Thyroid gland (tissue), 4 donors: ENCODE results near the gene CLTC. TPM values are rescaled to one million over a fixed set of nuclear protein-coding genes. Genes with fewer than 3 reads are reported as not detected.

Source experiments
- DNase-seq, 2 donors: peaks; one replicate each; pipeline ENCODE4 v3.0.0-alpha.2; 2019
- H3K27ac ChIP-seq, 3 donors: fragments of 200-600 bp; sonication (generic); 1 replicate in 2 of 3; 2 replicates in 1 of 3; pipeline ENCODE4 v1.5.1; 2016 to 2019; ENCODE audit warnings: mild to moderate bottlenecking in 1 of 3, moderate library complexity in 1 of 3
- H3K27me3 ChIP-seq: fragments of 200-600 bp; sonication (generic); one replicate; pipeline ENCODE4 v1.5.1; 2019
- H3K36me3 ChIP-seq, 2 donors: fragments of 200-600 bp; sonication (generic); one replicate each; pipeline ENCODE4 v1.5.1; 2016 to 2019
- H3K4me1 ChIP-seq, 2 donors: fragments of 200-600 bp; sonication (generic); one replicate each; pipeline ENCODE4 v1.5.1; 2017 to 2019
- H3K4me3 ChIP-seq, 3 donors: fragments of 200-600 bp; sonication (generic); replicated peaks in 1 of 3; 1 replicate in 2 of 3; 2 replicates in 1 of 3; pipeline ENCODE4 v1.5.1; 2016; ENCODE audit warnings: mild to moderate bottlenecking in 1 of 3
- H3K9me3 ChIP-seq: fragments of 200-600 bp; sonication (generic); one replicate; pipeline ENCODE4 v1.5.1; 2017
- POLR2A ChIP-seq, 2 donors: fragments of 450-650 bp; IDR thresholded peaks; one replicate each; pipeline ENCODE4 v1.6.1; 2017; ENCODE audit warnings: antibody characterized with exemption in 2 of 2, mild to moderate bottlenecking in 2 of 2, moderate library complexity in 1 of 2
- WGBS, 2 donors: methylation state at CpG; one replicate each; pipeline ENCODE4 v1.1.5; 2017; 5-methylcytosine and 5-hydroxymethylcytosine counted together
- intact Hi-C: fragments of 100-400 bp; cut with DNase I; formaldehyde crosslinking; loops from one replicate; pipeline ENCODE4 v1.15.1; 2023
- total RNA-seq, 4 donors: library from RNA; depleted of rRNA; stranded (reverse); fragments of >200 nt; gene quantifications; one replicate each; pipeline ENCODE4 v1.2.3, GENCODE V29; 2016
- TF ChIP-seq, protein P1 (sequence below), 6 experiments: fragments of 200-600 bp in 3 of 6; fragments of 450-650 bp in 3 of 6; sonication (generic) in 3 of 6; IDR thresholded peaks; one replicate each; pipeline ENCODE4 v1.5.1; 2016 to 2019; ENCODE audit warnings: antibody characterized with exemption in 6 of 6, mild to moderate bottlenecking in 2 of 6, inconsistent platforms in 1 of 6, moderate library complexity in 1 of 6

Gene CLTC
- total RNA-seq, 4 donors from 2014 or later = 250 to 474 (median 364) TPM

DNA sequence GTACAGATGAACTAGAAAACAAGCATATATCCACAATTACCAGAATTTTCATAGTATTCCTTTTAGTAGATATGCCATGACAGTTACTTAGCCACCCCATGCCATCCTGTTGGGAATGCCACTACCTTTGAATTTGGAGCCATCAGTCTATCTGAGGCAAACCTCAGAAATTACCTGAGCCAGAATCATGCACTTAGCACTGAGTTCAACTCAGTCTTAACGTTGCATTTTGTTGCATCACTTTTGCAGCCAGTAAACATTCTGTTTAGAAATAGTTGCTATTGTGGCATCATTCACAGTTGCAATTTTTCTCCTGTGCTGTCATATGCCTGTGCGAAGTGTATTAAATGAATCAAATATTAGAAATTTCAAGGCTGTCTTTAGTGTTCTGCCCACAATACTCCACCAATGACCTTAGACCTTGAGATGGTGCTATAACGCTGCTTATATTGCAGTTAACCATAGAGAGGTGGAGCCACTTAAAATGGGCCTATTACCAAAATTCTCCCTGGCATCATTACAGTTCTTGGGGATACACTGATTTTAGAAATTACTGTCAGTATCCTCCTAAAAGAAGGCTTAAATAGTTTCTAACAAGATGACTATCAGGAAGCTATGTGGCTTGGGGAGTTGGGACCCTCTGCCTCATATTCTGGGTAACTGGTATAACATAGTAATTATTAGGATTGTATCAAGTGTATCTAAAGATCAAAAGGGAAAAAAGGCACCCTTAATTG, 76.4 kb downstream of the CLTC start:
- H3K4me1 ChIP-seq = no peaks in the 10 kb centered on the region
- TF ChIP-seq, protein P1, sequence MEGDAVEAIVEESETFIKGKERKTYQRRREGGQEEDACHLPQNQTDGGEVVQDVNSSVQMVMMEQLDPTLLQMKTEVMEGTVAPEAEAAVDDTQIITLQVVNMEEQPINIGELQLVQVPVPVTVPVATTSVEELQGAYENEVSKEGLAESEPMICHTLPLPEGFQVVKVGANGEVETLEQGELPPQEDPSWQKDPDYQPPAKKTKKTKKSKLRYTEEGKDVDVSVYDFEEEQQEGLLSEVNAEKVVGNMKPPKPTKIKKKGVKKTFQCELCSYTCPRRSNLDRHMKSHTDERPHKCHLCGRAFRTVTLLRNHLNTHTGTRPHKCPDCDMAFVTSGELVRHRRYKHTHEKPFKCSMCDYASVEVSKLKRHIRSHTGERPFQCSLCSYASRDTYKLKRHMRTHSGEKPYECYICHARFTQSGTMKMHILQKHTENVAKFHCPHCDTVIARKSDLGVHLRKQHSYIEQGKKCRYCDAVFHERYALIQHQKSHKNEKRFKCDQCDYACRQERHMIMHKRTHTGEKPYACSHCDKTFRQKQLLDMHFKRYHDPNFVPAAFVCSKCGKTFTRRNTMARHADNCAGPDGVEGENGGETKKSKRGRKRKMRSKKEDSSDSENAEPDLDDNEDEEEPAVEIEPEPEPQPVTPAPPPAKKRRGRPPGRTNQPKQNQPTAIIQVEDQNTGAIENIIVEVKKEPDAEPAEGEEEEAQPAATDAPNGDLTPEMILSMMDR (IDR thresholded peaks at IDR 0.05) = no peak
- TF ChIP-seq POLR2A (IDR thresholded peaks at IDR 0.05) = no peak
- no peak overlapping the region for H3K27ac ChIP-seq
- 81 to 82% methylated on average over 3 of the region's 3 CpGs for WGBS, 2 donors
- H3K36me3 ChIP-seq = peaks cover 53 to 54% of the 10 kb centered on the region in 2 donors
- no peaks in the 10 kb centered on the region for H3K9me3 ChIP-seq
- no peak overlapping the region for H3K4me3 ChIP-seq
- no peak for DNase-seq
- intact Hi-C loops = no loop called here
- H3K27me3 ChIP-seq = no peaks in the 10 kb centered on the region

DNA sequence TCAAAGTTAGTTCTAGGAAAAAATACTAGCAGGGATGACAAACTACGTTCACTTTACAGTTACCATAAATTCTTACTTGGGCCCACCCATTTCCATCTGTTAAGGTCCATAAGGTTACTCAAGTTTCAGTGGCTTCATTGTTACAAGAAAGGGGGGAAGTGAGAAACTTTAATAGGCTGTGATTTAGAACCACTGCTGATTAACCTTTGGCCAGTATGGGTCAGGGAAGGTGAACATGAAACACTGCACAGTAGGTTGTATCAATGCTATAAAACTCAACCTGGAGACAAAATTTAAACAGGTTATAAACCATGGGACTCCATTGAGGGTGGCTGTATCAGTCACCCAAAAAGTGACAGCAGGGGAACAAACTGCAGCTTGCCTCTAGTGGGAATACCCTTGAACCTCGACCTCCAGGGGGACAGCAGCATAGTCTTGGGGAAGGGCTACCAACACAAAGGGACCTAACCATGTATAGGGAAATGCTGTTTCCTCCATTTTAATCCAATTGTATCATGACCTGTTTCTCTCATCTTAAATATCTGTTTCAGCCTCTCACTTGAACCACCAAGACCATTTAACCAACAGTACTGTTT, 77.1 kb downstream of the CLTC start:
- no peak for TF ChIP-seq POLR2A (IDR thresholded peaks at IDR 0.05)
- TF ChIP-seq, protein P1 (IDR thresholded peaks at IDR 0.05) = no peak
- intact Hi-C loops = no loop called here
- no peaks in the 10 kb centered on the region for H3K4me1 ChIP-seq
- peaks cover 47% of the 10 kb centered on the region in 2 donors for H3K36me3 ChIP-seq
- H3K27ac ChIP-seq = no peak overlapping the region
- H3K27me3 ChIP-seq = no peaks in the 10 kb centered on the region
- WGBS, 2 donors = 89 to 93% methylated on average over 2 of the region's 2 CpGs
- no peak overlapping the region for H3K4me3 ChIP-seq
- no peaks in the 10 kb centered on the region for H3K9me3 ChIP-seq
- DNase-seq = no peak

DNA sequence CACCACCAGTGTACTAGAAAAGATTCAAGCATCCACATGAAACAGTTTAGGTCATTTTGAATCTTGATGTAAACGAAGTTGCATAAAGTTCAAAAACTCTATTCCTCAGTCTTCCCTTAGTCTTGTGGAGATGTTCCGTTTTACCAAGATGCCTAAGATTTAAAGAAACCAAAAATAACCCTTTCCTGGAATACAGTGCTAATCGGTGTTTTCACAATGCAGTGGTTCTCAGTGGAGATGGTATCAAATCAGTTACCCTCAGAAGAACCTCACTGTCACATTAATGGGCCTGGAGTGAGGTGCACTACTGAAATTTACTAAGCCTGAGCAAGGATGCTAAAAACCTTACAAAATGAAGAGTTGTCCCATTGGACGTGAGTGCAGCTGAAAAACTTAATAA, 78.4 kb downstream of the CLTC start:
- H3K4me1 ChIP-seq = no peaks in the 10 kb centered on the region
- H3K9me3 ChIP-seq = no peaks in the 10 kb centered on the region
- H3K27me3 ChIP-seq = no peaks in the 10 kb centered on the region
- DNase-seq = no peak
- intact Hi-C loops = no loop called here
- H3K27ac ChIP-seq = no peak overlapping the region
- 81 to 89% methylated on average over 4 of the region's 4 CpGs for WGBS, 2 donors
- no peak overlapping the region for H3K4me3 ChIP-seq
- peaks cover 35 to 37% of the 10 kb centered on the region in 2 donors for H3K36me3 ChIP-seq
- TF ChIP-seq POLR2A (IDR thresholded peaks at IDR 0.05) = no peak
- TF ChIP-seq, protein P1 (IDR thresholded peaks at IDR 0.05) = no peak

DNA sequence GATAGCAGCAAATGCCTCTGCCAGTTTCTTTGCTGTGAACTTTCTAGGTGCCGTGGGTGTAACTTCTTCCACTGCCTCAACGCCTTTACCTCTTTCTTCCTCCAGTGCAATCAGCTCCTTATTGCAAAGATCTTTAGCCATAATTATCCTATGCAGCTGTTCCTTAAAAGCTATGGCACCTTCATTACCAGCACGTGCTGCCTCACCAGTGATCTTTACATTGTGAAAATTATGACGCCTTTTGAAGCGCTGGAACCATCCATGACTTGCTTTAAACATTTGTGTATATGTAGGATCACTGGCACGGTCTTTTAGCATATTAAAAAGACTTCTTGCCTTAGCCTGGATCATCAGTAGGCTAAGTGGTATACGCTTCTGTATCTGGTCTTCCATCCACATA, 79.5 kb downstream of the CLTC start:
- Histone ChIP-seq H3K36me3 (peaks cover 25 to 27% of the 10 kb centered on the region in 2 donors), H3K9me3 (no peaks in the 10 kb centered on the region), H3K4me1 (no peaks in the 10 kb centered on the region), H3K27ac (no peak overlapping the region), H3K27me3 (no peaks in the 10 kb centered on the region), H3K4me3 (no peak overlapping the region)
- intact Hi-C loops = no loop called here
- DNase-seq = no peak
- WGBS, 2 donors = 94 to 97% methylated on average over 7 of the region's 7 CpGs
- TF ChIP-seq POLR2A (IDR thresholded peaks at IDR 0.05) = no peak
- TF ChIP-seq, protein P1 (IDR thresholded peaks at IDR 0.05) = no peak

DNA sequence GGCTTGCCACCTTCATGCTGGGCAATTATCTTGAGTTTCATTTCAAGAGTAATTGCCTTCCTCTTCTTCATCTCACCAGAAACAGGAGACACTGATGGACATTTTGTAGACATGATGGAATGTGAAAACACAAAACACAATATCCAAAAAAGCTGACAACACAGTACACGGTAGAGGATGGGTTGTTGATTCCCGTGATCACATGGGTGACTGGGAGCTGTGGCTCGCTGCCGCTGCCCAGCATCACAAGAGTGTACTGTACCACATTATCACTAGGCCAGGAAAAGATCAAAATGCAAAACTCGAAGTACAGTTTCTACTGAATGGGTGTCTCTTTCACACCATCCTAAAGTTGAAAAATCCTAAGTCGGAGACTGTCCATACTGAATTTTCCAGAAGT, 80.1 kb downstream of the CLTC start:
- no peaks in the 10 kb centered on the region for H3K27me3 ChIP-seq
- no peaks in the 10 kb centered on the region for H3K4me1 ChIP-seq
- no peak for DNase-seq
- intact Hi-C loops = loop anchor here (10.0 kb wide), 1 partner anchor 75 kb away; no protein-coding TSS in a partner anchor
- no peak overlapping the region for H3K4me3 ChIP-seq
- WGBS, 2 donors = 94 to 96% methylated on average over 6 of the region's 6 CpGs
- peaks cover 19 to 24% of the 10 kb centered on the region in 2 donors for H3K36me3 ChIP-seq
- H3K27ac ChIP-seq = no peak overlapping the region
- TF ChIP-seq POLR2A (IDR thresholded peaks at IDR 0.05) = no peak
- TF ChIP-seq, protein P1 (IDR thresholded peaks at IDR 0.05) = no peak
- H3K9me3 ChIP-seq = no peaks in the 10 kb centered on the region
